ENCODE results near the gene OPCML. TPM values are rescaled to one million over a fixed set of nuclear protein-coding genes. Genes with fewer than 3 reads are reported as not detected.

OPCML gene
- total RNA-seq, 1 donor: not detected

DNA sequence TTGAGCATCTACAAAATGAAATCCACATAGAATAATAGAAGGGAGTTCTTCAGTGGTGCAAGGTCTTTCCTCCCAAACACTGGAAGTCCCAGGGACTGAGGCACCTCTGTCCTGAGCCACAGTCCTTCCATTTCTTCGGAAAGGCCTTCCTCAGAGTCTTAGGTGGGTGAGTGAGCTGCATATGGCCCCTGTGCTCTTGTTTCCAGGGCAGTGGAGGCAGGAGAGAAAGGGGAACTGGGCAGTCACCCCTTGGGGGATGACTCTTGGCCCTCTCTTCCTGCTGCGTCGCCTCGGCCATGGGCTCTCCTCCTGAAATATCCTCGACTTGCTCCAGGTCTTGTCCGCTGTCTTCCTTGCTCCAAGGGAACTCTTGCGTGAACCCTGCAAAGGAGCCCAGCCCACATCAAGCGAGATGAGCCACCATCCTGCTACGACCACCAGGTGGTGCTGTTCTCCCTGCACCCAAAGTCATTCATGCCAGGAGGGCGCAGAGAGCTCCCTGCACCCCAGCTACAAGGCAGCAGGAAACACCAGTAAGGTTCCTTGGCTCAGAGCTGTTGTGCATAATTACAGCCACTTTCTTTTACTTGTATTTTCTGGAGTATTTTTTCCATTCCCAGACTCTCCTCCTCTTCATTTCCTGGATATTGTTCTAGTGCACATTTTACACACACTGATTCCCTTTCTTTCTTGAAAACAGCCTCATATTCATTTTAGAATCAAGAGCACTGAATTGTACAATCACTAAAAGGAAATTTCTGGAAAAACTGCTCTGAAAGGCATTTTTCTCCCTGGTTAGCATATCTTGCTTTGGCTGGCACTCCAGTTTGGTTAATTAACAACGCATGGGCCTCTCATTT lies 397.8 kb downstream of the OPCML start:
- TF ChIP-seq, protein P1, sequence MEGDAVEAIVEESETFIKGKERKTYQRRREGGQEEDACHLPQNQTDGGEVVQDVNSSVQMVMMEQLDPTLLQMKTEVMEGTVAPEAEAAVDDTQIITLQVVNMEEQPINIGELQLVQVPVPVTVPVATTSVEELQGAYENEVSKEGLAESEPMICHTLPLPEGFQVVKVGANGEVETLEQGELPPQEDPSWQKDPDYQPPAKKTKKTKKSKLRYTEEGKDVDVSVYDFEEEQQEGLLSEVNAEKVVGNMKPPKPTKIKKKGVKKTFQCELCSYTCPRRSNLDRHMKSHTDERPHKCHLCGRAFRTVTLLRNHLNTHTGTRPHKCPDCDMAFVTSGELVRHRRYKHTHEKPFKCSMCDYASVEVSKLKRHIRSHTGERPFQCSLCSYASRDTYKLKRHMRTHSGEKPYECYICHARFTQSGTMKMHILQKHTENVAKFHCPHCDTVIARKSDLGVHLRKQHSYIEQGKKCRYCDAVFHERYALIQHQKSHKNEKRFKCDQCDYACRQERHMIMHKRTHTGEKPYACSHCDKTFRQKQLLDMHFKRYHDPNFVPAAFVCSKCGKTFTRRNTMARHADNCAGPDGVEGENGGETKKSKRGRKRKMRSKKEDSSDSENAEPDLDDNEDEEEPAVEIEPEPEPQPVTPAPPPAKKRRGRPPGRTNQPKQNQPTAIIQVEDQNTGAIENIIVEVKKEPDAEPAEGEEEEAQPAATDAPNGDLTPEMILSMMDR (IDR thresholded peaks at IDR 0.05; ENCODE audit: insufficient read depth, low read depth, low read length): peak; percentile 13
- no peak for DNase-seq (ENCODE audit: low read depth)
- no peak overlapping the region for H3K4me3 ChIP-seq (ENCODE audit: low read depth, low read length)

DNA sequence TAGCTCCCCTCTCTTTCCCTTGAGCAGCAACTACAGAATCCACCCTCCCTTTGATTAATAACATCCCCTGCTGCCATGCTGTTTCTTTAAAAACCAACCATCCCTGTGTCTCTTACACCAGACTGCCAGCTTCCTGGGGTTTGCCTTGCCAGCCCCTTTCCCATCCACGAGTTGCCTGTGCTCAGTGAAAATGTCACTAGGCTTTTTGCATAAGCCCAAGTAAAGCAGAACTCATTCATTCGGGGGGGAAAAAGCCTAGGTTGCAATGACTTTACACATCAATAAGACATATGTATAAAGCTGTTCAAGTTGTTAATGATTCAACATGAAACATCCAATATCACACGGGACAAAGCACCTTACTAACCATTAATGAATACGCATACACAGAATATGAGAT lies 398.7 kb downstream of the OPCML start:
- TF ChIP-seq, protein P1 (IDR thresholded peaks at IDR 0.05; ENCODE audit: insufficient read depth, low read depth, low read length): no peak
- H3K4me3 ChIP-seq (ENCODE audit: low read depth, low read length): no peak overlapping the region
- DNase-seq (ENCODE audit: low read depth): no peak

DNA sequence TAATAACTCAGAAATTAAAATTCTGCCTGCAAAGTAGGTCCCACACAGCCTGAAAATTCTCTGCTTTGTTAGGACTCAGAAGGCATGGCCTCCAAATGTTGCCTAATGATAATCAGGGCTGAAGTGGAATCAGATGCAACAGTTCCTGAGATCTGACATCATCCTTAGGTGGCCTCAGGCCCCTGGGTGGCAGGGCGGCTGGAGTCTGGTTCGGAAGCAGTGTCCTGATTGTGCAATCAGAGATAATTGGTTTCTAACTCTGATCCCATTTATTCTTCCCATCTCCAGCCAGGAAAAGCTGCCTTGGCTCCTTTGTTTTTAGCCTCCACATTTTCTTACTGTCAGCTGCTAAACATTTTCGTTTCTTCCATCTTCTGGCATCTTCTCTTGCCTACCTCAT lies 399.3 kb downstream of the OPCML start:
- DNase-seq (ENCODE audit: low read depth): no peak
- TF ChIP-seq, protein P1 (IDR thresholded peaks at IDR 0.05; ENCODE audit: insufficient read depth, low read depth, low read length): no peak
- H3K4me3 ChIP-seq (ENCODE audit: low read depth, low read length): no peak overlapping the region

DNA sequence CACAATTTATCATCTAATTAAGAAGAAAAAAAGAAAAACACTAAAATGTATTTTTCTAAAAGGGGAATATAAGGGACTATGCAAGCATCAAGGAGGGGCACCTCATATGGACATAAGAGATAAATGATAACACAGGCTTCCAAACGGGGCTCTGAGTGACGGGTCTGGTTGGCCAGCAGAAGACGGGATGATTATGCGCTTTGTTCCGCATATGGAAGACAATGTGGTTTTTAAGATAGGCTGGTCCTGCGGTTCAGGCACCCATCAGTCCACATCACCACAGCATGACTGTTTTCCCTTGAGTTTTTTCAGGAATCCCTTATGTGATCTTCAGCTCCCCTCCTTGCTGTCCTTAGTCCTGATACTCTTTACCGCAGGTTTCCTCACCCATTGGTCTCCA lies 404.6 kb downstream of the OPCML start:
- TF ChIP-seq, protein P1 (IDR thresholded peaks at IDR 0.05; ENCODE audit: insufficient read depth, low read depth, low read length): no peak
- no peak overlapping the region for H3K4me3 ChIP-seq (ENCODE audit: low read depth, low read length)
- DNase-seq (ENCODE audit: low read depth): no peak

DNA sequence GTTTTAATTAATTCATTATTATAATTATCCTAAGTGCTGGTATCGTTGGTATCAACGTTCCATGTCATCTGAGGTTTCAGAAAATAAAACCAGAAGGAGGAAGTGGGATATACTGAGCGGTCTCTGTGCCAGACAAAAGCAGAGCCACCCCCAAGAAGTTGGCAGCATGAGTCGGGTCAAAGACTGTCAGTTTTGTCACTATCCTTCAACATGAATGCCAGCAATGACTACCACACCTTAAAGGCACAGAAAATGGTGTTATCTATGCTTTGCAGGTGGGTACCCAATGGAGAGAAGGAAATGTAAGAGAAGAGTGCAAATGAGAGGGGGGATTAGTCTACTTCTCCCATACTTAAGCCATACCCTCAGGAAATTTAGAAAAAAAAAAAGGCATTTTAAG lies 408.5 kb downstream of the OPCML start:
- TF ChIP-seq, protein P1 (IDR thresholded peaks at IDR 0.05; ENCODE audit: insufficient read depth, low read depth, low read length): no peak
- H3K4me3 ChIP-seq (ENCODE audit: low read depth, low read length): no peak overlapping the region
- DNase-seq (ENCODE audit: low read depth): no peak

DNA sequence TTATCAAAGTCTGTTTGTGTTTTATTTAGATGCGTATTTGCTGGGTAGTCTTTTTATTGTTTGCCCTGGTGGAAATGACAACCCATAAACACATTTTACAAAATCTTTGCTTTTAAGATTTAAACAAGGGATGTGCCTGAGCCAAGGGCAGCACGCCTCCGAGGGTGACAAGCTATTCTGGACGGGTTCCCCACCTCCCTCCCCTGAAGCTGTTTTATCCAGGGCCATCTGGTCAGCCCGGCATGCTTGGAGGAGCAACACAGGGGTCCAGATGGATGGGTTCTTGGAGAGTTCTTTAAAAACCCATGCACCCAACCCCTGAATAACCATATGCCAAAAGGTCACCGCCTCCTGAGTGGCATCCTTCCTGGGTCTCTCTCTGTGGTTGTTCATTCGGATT lies 408.9 kb downstream of the OPCML start:
- TF ChIP-seq, protein P1 (IDR thresholded peaks at IDR 0.05; ENCODE audit: insufficient read depth, low read depth, low read length): no peak
- DNase-seq (ENCODE audit: low read depth): no peak
- H3K4me3 ChIP-seq (ENCODE audit: low read depth, low read length): no peak overlapping the region
